K562 (cell line): ENCODE results near the gene STX1B. TPM values are rescaled to one million over a fixed set of nuclear protein-coding genes. Genes with fewer than 3 reads are reported as not detected.

Experiments
- BCL6 ChIP-seq: fragments of 250-450 bp; sonication (Bioruptor Pico); IDR thresholded peaks from 2 replicates; pipeline ENCODE4 v1.4.0; 2020
- FOXO4 ChIP-seq: fragments of 450-650 bp; formaldehyde crosslinking; IDR thresholded peaks from 2 replicates; pipeline ENCODE4 v1.4.0; 2020; ENCODE audit warnings: mild to moderate bottlenecking, moderate library complexity
- GTF2F1 ChIP-seq: IDR thresholded peaks from 2 replicates; pipeline ENCODE4 v1.6.1; 2011; ENCODE audit warnings: low read depth, low read length, improper control_type of control experiment
- TBL1XR1 ChIP-seq, 2 experiments: IDR thresholded peaks; 2 replicates each; pipeline ENCODE4 v1.6.1; 2012; ENCODE audit warnings: improper control_type of control experiment in 2 of 2, low read length in 2 of 2, mild to moderate bottlenecking in 1 of 2
- ZEB2 ChIP-seq: fragments of 450-650 bp; IDR thresholded peaks from 2 replicates; pipeline ENCODE4 v1.6.1; 2016
- ZNF318 ChIP-seq, 2 experiments: fragments of 450-650 bp; IDR thresholded peaks; 2 replicates each; pipeline ENCODE4 v1.6.1; 2016; ENCODE audit warnings: mild to moderate bottlenecking in 2 of 2, borderline replicate concordance in 1 of 2, low read depth in 1 of 2, moderate library complexity in 1 of 2
- polyA plus RNA-seq, 8 experiments: library from polyadenylated mRNA; depleted of rRNA in 4 of 8; stranded (reverse) in 5 of 8; unstranded in 3 of 8; fragments of >200 nt; fragmentation: Nextera tagmentation in 2 of 8; fragmentation: Illumina TruSeq in 1 of 8; extraction: Ambion mirVana in 2 of 8; extraction: Trizol in 1 of 8; gene quantifications; 2 replicates each; pipeline versions ENCODE4 v1.2.1 to v1.2.3, GENCODE V29; 2011 to 2014; ENCODE audit warnings: inconsistent platforms in 1 of 8, missing spikeins in 1 of 8
- total RNA-seq, 7 experiments: library from RNA; depleted of rRNA in 6 of 7; stranded (reverse); fragments of >200 nt in 6 of 7; fragmentation: Illumina TruSeq in 2 of 7; extraction: Trizol in 2 of 7; gene quantifications; 2 replicates each; pipeline versions ENCODE4 v1.2.1 to v1.2.3, GENCODE V29; 2011 to 2021; ENCODE audit warnings: low replicate concordance in 1 of 7

Gene STX1B
- total and polyA plus RNA-seq, 9 of the 15 experiments (the other 6 are each of a cell fraction or from before 2014, with no cell fraction given) = 0.07 to 2.5 (median 0.86) TPM

- no peak for TF ChIP-seq ZNF318 (IDR thresholded peaks at IDR 0.05; ENCODE audit: borderline replicate concordance in 1 of 2, low read depth in 1 of 2)
- no peak for TF ChIP-seq BCL6
- TF ChIP-seq ZEB2 = no peak
- 0 out of 4 replicates have a peak, but pooled peaks of 1 of the 2 experiments have one; percentile 16 for TF ChIP-seq TBL1XR1 (IDR thresholded peaks at IDR 0.05; ENCODE audit: low read length in 2 of 2)
- TF ChIP-seq GTF2F1 = no peak
- TF ChIP-seq FOXO4 = no peak
These were observed 41.7 kb upstream of the STX1B start (continued) for GRCh38 chr16:31052114-31052513.
